Tibial nerve (tissue), 4 donors: ENCODE results near the gene FTH1. TPM values are rescaled to one million over a fixed set of nuclear protein-coding genes. Genes with fewer than 3 reads are reported as not detected.

Experiments
- DNase-seq, 2 donors: peaks; one replicate each; pipeline ENCODE4 v3.0.0-alpha.2; 2019; ENCODE audit warnings: low spot score in 2 of 2
- H3K27ac ChIP-seq, 4 donors: fragments of 200-600 bp; sonication (generic) in 3 of 4; one replicate each; pipeline ENCODE4 v1.5.1; 2017 to 2019; ENCODE audit warnings: mild to moderate bottlenecking in 1 of 4
- H3K27me3 ChIP-seq, 2 donors: fragments of 200-600 bp; sonication (generic) in 1 of 2; one replicate each; pipeline versions ENCODE4 v1.5.1 to v1.6.0; 2017 to 2019
- H3K36me3 ChIP-seq, 3 donors: fragments of 200-600 bp; sonication (generic); one replicate each; pipeline ENCODE4 v1.5.1; 2018 to 2019
- H3K4me1 ChIP-seq, 4 donors: fragments of 200-600 bp; sonication (generic) in 3 of 4; one replicate each; pipeline ENCODE4 v1.5.1; 2017 to 2019
- H3K4me3 ChIP-seq, 4 donors: fragments of 200-600 bp; sonication (generic) in 3 of 4; one replicate each; pipeline ENCODE4 v1.5.1; 2017 to 2019; ENCODE audit warnings: mild to moderate bottlenecking in 1 of 4, moderate library complexity in 1 of 4
- H3K9me3 ChIP-seq, 4 donors: fragments of 200-600 bp; sonication (generic) in 3 of 4; one replicate each; pipeline ENCODE4 v1.5.1; 2017 to 2019
- EP300 ChIP-seq, 2 donors: sonication (generic); formaldehyde crosslinking; IDR thresholded peaks; one replicate each; pipeline ENCODE4 v1.6.1; 2017; ENCODE audit warnings: antibody characterized with exemption in 2 of 2, mild to moderate bottlenecking in 1 of 2
- POLR2A ChIP-seq, 2 donors: fragments of 450-650 bp; IDR thresholded peaks; one replicate each; pipeline ENCODE4 v1.6.1; 2017; ENCODE audit warnings: antibody characterized with exemption in 2 of 2, mild to moderate bottlenecking in 2 of 2, moderate library complexity in 2 of 2
- WGBS, 2 donors: methylation state at CpG; one replicate each; pipeline ENCODE4 v1.1.5; 2018; 5-methylcytosine and 5-hydroxymethylcytosine counted together
- total RNA-seq, 4 donors: library from RNA; depleted of rRNA; stranded (reverse); fragments of >200 nt; gene quantifications; one replicate each; pipeline ENCODE4 v1.1.0, GENCODE V29; 2016
- TF ChIP-seq, protein P1 (sequence below), 5 experiments: fragments of 200-600 bp in 3 of 5; fragments of 450-650 bp in 2 of 5; sonication (generic) in 3 of 5; IDR thresholded peaks; one replicate each; pipeline ENCODE4 v1.5.1; 2016 to 2019; ENCODE audit warnings: antibody characterized with exemption in 5 of 5, mild to moderate bottlenecking in 3 of 5, moderate library complexity in 2 of 5

Gene FTH1
- total RNA-seq, 4 donors from 2014 or later = 3,872 to 5,003 (median 4,779) TPM

DNA sequence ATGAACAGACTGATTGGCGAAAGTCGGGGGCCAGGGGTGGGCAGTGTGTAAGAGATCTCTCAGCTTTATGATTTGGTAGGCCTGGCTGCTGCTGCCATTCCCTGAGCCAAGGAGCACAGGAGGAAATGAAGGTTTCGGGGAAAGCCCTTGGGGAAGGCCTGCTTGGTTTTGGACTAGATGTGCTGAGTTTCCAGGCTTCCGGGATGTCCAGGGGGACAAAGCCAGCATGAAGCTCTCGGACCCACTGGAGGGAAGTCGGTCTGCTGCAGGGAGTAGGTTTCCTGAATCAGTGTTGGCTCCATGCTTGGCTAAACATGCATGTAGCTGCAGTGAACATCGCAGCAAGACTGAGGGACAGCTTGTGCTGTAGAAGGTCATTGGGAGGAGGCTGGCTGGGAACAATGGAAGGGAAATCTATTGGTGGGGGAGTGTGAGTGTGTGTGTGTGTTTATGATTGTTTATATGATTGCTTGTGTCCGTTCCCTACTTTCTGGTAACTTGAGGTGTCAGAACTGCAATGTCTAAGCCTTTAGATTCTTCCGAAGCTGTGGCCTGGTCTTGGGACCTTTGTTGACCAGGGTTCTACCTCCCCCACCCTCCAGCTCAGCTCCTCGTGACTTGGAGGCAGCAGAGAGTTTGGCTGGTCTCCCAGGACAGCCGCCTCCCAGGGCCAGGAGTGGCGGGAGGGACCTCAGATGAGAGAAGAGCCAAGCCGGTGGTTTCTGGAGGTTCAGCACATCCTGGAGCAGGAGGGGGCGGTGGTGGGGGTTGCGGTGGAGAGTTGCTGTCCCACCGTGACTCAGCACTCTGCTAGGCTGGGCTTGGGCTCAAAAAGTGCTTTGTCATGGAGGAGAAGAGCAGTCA, 4.0 kb upstream of the FTH1 start:
- Histone ChIP-seq H3K9me3 (no peaks in the 10 kb centered on the region), H3K36me3 (no peaks in the 10 kb centered on the region), H3K4me1 (peaks cover 9 to 84% (median 59%) of the 10 kb centered on the region in 4 donors), H3K27ac (peak overlapping the region; percentile 99 to 100 (median 100)), H3K4me3 (peak overlapping the region in 3 of 4 donors; percentile 3 to 24 (median 13)), H3K27me3 (no peaks in the 10 kb centered on the region)
- DNase-seq = peak; percentile 97 to 98
- TF ChIP-seq, protein P1, sequence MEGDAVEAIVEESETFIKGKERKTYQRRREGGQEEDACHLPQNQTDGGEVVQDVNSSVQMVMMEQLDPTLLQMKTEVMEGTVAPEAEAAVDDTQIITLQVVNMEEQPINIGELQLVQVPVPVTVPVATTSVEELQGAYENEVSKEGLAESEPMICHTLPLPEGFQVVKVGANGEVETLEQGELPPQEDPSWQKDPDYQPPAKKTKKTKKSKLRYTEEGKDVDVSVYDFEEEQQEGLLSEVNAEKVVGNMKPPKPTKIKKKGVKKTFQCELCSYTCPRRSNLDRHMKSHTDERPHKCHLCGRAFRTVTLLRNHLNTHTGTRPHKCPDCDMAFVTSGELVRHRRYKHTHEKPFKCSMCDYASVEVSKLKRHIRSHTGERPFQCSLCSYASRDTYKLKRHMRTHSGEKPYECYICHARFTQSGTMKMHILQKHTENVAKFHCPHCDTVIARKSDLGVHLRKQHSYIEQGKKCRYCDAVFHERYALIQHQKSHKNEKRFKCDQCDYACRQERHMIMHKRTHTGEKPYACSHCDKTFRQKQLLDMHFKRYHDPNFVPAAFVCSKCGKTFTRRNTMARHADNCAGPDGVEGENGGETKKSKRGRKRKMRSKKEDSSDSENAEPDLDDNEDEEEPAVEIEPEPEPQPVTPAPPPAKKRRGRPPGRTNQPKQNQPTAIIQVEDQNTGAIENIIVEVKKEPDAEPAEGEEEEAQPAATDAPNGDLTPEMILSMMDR (IDR thresholded peaks at IDR 0.05) = no peak
- peak; percentile 35 to 68 for TF ChIP-seq POLR2A (IDR thresholded peaks at IDR 0.05)
- TF ChIP-seq EP300 (IDR thresholded peaks at IDR 0.05) = peak; percentile 87 to 99
- 16 to 17% methylated on average over 16 of the region's 16 CpGs for WGBS, 2 donors

DNA sequence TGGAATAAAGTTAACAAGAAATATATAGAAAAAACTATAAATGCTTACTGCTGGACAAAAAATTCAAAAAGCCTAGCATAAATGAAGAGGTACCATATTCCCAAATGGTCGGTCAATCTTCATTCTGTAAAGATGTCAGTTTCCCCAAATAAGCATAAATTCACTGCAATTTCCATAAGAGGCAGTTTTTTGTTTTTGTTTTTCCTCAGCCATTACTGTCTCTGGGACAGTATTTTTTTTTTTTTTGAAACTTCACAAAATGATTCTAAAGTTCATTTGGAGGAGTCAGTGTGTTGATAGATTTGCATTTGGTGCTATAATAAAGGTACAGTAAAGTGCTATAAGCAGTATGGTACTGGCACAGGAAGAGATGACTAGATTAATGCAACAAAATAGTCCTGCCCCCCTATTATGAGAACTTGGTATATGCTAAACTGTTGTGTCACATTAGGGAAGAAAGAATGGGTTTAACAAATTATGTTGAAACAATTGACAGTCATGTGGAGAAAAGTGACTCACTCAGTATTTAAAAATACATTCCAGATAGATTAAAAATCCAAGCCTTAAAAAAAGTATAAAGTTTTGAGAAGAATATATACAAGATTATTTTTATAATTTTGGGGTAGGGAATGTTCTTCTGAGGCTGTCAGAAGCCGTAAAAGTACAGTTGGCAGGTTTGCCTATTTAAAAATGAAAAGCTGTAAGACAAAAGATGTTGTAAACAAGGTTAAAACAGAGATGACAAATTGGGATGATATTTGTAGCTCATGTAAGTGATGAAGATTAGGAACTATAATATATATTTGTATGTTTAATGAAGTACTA, 2.6 kb upstream of the FTH1 start:
- TF ChIP-seq, protein P1 (IDR thresholded peaks at IDR 0.05) = peak in 2 of 5 experiments; percentile 11 to 12
- no peak for TF ChIP-seq POLR2A (IDR thresholded peaks at IDR 0.05)
- peak; percentile 40 to 73 for TF ChIP-seq EP300 (IDR thresholded peaks at IDR 0.05)
- Histone ChIP-seq H3K36me3 (peaks cover 2 to 11% (median 4%) of the 10 kb centered on the region in 3 donors), H3K27ac (peak overlapping the region; percentile 99 to 100 (median 100)), H3K27me3 (no peaks in the 10 kb centered on the region), H3K4me1 (peaks cover 9 to 70% (median 65%) of the 10 kb centered on the region in 4 donors), H3K9me3 (no peaks in the 10 kb centered on the region), H3K4me3 (no peak overlapping the region)
- WGBS, 2 donors = 74 to 77% methylated on average over 2 of the region's 2 CpGs
- DNase-seq = no peak

- Histone ChIP-seq H3K9me3 (no peaks in the 10 kb centered on the region), H3K27me3 (no peaks in the 10 kb centered on the region), H3K27ac (peak overlapping the region; percentile 99 to 100 (median 100)), H3K4me3 (no peak overlapping the region), H3K36me3 (peaks cover 4 to 18% (median 7%) of the 10 kb centered on the region in 3 donors), H3K4me1 (peaks cover 9 to 76% (median 66%) of the 10 kb centered on the region in 4 donors)
- 60 to 69% methylated on average over 7 of the region's 7 CpGs for WGBS, 2 donors
- TF ChIP-seq, protein P1 (IDR thresholded peaks at IDR 0.05) = no peak
- TF ChIP-seq EP300 (IDR thresholded peaks at IDR 0.05) (no peak), POLR2A (IDR thresholded peaks at IDR 0.05) (no peak)
- no peak for DNase-seq
Observed at GRCh38 chr11:61969391-61969758, 1.9 kb upstream of the FTH1 start.

- Histone ChIP-seq H3K36me3 (peaks cover 4 to 23% (median 12%) of the 10 kb centered on the region in 3 donors), H3K4me3 (peak overlapping the region; percentile 85 to 99 (median 87)), H3K9me3 (no peaks in the 10 kb centered on the region), H3K4me1 (peaks cover 9 to 78% (median 66%) of the 10 kb centered on the region in 4 donors), H3K27me3 (no peaks in the 10 kb centered on the region), H3K27ac (peak overlapping the region; percentile 99 to 100 (median 100))
- 91 to 92% methylated on average over 16 of the region's 16 CpGs for WGBS, 2 donors
- TF ChIP-seq, protein P1 (IDR thresholded peaks at IDR 0.05) = no peak
- TF ChIP-seq EP300 (IDR thresholded peaks at IDR 0.05) (no peak), POLR2A (IDR thresholded peaks at IDR 0.05) (no peak)
- DNase-seq = no peak
Observed at GRCh38 chr11:61968758-61969390, 1.4 kb upstream of the FTH1 start.
